Vagina (tissue), 2 donors: ENCODE measurements around the gene PASK.

Experiments used
- POLR2A ChIP-seq, 2 donors: fragments of 450-650 bp; IDR thresholded peaks; one replicate each; pipeline ENCODE4 v1.6.1; 2017; ENCODE audit warnings: antibody characterized with exemption in 2 of 2, mild to moderate bottlenecking in 2 of 2, moderate library complexity in 2 of 2
- POLR2AphosphoS5 ChIP-seq, 2 donors: sonication (generic); formaldehyde crosslinking; IDR thresholded peaks; one replicate each; pipeline ENCODE4 v1.9.0; 2017; ENCODE audit warnings: antibody characterized with exemption in 2 of 2, mild to moderate bottlenecking in 2 of 2, low read depth in 1 of 2; ENCODE audit not compliant: insufficient read depth in 1 of 2
- TF ChIP-seq, protein P1 (sequence below), 3 experiments: fragments of 450-650 bp in 2 of 3; fragments of 200-600 bp in 1 of 3; sonication (generic) in 1 of 3; IDR thresholded peaks; one replicate each; pipeline ENCODE4 v1.5.1; 2017 to 2019; ENCODE audit warnings: antibody characterized with exemption in 3 of 3, mild to moderate bottlenecking in 2 of 3, moderate library complexity in 2 of 3

DNA sequence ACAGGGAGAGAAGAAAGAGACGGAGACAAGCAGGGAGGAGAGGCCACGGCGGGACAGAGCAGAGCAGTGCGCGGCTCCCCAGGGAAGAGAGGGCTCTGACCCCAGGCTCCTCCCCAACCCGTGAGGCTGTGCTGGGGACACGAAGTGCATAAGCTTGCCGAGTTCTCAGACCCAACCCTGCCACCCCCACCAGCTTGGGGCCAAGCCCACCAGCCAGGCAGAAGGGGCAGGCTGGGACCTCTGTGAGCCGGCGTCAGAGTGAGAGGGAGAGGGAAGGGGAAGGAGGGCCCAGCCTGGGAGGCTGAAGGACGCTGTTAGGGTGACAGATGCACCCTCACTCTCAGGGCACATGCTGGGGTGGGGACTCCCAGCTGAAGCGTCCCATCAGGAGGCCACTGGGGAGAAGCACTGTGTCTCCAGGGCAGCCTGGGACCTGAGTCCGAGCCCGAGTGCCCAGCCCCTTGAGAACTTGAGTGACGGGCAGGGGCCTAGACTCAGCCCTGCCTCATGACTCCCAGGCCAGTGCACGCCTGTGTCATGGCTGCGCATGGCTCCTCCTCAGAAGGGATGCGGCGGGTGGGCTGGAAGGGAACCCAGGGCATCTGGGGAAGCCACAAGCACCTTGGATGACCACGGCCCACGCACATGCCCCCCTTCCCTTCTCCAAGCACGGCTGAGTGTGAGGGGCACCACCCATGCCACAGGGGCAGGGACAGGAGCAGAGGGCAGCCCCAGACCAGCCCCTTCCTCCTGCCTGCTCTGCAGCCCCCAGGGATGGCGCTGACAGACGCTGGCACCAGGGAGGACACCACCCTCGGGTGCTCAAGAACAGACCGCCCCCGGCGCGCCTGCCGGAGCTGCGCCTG is 78.2 kb downstream of the PASK start:
- TF ChIP-seq, protein P1, sequence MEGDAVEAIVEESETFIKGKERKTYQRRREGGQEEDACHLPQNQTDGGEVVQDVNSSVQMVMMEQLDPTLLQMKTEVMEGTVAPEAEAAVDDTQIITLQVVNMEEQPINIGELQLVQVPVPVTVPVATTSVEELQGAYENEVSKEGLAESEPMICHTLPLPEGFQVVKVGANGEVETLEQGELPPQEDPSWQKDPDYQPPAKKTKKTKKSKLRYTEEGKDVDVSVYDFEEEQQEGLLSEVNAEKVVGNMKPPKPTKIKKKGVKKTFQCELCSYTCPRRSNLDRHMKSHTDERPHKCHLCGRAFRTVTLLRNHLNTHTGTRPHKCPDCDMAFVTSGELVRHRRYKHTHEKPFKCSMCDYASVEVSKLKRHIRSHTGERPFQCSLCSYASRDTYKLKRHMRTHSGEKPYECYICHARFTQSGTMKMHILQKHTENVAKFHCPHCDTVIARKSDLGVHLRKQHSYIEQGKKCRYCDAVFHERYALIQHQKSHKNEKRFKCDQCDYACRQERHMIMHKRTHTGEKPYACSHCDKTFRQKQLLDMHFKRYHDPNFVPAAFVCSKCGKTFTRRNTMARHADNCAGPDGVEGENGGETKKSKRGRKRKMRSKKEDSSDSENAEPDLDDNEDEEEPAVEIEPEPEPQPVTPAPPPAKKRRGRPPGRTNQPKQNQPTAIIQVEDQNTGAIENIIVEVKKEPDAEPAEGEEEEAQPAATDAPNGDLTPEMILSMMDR (IDR thresholded peaks at IDR 0.05): no peak
- TF ChIP-seq POLR2A (IDR thresholded peaks at IDR 0.05): no peak
- no peak for TF ChIP-seq POLR2AphosphoS5 (IDR thresholded peaks at IDR 0.05; ENCODE audit: insufficient read depth in 1 of 2, low read depth in 1 of 2)
